Measurements from ENCODE around the gene FHIT. TPM values are rescaled to one million over a fixed set of nuclear protein-coding genes. Genes with fewer than 3 reads are reported as not detected.

FHIT gene
- total RNA-seq, 2 experiments from 2014 or later = 9.6 to 9.7 TPM

DNA sequence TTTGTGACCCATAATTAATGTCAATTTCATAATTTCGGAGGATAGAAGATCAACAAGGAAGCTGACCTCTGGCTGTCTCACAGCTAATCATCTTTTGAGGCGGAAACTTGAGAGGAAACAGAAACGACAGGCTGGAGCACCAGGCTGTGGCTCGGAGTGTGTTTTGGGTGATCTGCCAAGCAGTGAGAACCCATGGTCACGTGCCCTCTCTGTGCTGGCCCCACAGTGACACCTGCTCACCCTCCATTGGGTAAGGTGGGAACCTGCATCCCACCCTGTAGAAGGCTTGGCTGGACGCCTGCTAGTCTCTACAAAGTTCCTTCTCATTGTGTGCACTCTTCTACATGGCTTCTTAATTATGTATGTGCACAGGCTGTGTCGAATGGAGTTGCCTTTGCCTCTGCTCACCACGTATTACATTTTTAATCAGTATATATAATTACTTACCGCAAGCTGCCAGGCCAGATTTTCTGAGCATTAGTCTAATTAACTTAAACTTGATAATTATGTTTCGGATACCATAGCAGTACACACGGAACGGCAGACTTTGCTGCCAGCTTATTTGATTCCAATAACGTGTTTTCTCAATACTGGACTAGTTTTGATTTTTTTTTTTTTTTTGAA, 1482.0 kb downstream of the FHIT start:
- DNase-seq = no peak
- H3K9me3 Mint-ChIP-seq = no peaks in the 10 kb centered on the region
- H3K4me1 Mint-ChIP-seq = peaks cover 28% of the 10 kb centered on the region
- no peak overlapping the region for H3K4me3 Mint-ChIP-seq
- H3K36me3 Mint-ChIP-seq (ENCODE audit: low read depth) = no peaks in the 10 kb centered on the region
- no peak overlapping the region for H3K27ac Mint-ChIP-seq
- ChIA-PET CTCF (no interaction called here), POLR2A (no interaction called here)
- no peaks in the 10 kb centered on the region for H3K27me3 Mint-ChIP-seq

DNA sequence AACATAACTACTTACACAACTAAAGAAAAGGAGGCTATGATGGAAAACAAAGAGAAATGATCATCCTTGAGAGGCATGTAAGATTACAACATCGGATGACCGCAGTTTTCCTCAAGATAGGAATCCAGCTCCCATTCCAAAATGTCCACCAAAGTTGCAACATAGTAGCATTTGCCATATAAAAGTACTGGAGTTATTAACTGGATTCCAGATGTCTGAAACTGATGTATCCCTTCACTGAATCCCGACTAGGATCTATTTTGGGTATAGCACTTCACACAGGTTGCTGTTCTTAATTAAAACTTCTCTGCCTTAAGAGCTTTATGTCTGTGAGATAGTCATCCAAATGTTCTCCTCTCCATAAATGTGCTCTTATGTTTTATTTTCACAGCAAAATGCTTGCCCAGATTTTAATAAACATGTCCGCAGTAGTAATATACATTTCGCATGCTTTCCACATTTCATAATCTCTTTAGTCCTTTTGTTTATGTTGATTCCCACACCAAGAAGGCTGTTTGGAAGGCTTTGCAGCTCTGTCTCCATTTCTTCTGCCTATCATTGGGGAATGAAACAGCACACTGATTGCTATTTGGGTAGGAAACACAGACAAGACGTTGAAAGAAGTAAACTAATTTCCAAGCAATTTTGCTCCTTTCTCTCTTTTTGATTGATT, 1484.9 kb downstream of the FHIT start:
- no peak overlapping the region for H3K27ac Mint-ChIP-seq
- H3K9me3 Mint-ChIP-seq = no peaks in the 10 kb centered on the region
- no peak for DNase-seq
- no peaks in the 10 kb centered on the region for H3K36me3 Mint-ChIP-seq (ENCODE audit: low read depth)
- POLR2A ChIA-PET = no interaction called here
- CTCF ChIA-PET = no interaction called here
- H3K4me3 Mint-ChIP-seq = no peak overlapping the region
- H3K27me3 Mint-ChIP-seq = no peaks in the 10 kb centered on the region
- H3K4me1 Mint-ChIP-seq = peaks cover 4% of the 10 kb centered on the region

DNA sequence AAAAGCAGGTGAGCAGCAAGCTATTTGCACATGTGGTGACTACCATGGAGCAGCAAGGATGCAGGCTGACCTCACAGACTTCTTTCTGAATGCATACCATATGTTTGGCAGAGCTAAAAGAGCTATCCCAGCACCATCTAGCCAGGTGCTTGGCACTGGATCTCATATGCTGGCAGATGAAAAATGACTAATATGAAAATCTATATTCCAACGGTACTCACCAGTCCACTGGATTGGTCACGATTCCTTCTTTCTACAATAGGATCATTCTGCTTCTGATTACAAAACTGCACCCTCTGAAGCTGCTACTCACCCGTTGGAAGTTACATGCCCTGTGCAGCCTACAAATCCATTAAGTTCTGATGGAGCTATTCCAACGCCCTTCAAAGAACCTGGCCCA, 1487.1 kb downstream of the FHIT start:
- H3K4me1 Mint-ChIP-seq = peaks cover 5% of the 10 kb centered on the region
- DNase-seq = no peak
- no peak overlapping the region for H3K4me3 Mint-ChIP-seq
- CTCF ChIA-PET = interaction anchor here (0.7 kb wide), 1 partner anchor 15 kb away, joined by 3 read pairs; no protein-coding TSS in a partner anchor
- no peaks in the 10 kb centered on the region for H3K36me3 Mint-ChIP-seq (ENCODE audit: low read depth)
- no peaks in the 10 kb centered on the region for H3K9me3 Mint-ChIP-seq
- H3K27me3 Mint-ChIP-seq = no peaks in the 10 kb centered on the region
- H3K27ac Mint-ChIP-seq = no peak overlapping the region
- POLR2A ChIA-PET = no interaction called here

DNA sequence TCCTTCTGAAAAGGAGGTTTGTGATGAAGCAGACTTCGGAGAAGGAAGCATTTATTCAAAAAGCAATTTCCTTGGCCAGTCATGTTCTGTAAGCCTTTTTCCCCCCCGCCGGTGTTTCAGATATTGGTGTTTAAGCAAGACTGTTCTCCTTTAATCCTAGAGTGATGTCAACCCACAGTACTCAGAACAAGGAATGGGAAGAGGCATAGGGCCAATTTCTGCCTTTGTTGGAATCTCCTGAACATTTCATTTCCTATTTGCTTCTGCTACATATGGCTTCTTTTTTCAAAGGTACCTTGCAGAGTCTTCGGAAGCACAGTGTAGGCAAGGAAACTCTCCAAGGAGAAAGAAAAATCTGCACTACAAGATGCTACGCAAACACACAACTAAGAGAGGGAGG, 1488.3 kb downstream of the FHIT start:
- ChIA-PET POLR2A (no interaction called here), CTCF (no interaction called here)
- no peaks in the 10 kb centered on the region for H3K27me3 Mint-ChIP-seq
- H3K36me3 Mint-ChIP-seq (ENCODE audit: low read depth) = no peaks in the 10 kb centered on the region
- H3K4me1 Mint-ChIP-seq = peaks cover 9% of the 10 kb centered on the region
- no peak overlapping the region for H3K27ac Mint-ChIP-seq
- H3K9me3 Mint-ChIP-seq = no peaks in the 10 kb centered on the region
- no peak for DNase-seq
- no peak overlapping the region for H3K4me3 Mint-ChIP-seq

DNA sequence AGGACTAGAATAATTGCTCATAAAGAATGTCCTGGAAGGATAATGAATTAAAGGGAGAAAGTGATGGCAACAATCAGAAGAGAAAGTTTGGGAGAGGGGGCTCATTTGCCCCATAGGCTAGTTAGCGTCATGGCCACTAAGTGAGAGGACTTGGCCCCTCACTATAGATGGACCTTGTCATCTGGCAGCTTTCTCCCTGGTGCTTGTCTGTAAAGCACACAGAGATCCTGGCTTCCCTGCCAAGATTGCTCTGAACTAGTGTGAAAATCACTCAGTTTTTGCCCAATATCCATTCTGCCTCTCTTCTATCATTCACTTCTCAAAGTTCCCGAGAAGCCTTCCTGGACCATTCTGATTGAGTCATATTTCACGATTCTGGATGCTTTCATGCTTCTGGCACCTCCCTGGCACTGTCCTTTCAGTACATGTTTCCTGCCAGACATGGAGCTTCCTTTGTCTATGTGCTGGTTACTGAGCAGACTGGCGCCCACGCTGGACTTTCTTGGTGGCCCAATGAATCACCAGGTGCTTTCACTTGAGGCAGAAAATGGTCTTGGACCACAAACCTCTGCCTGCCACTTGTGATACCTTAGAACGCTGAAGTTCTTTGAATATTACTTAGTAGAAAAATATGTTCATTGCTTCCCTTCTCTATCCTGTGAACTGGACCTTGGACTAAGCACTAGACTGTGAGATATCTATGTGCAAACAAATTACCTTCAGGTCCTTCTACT, 1491.8 kb downstream of the FHIT start:
- ChIA-PET POLR2A (no interaction called here), CTCF (no interaction called here)
- H3K27ac Mint-ChIP-seq = no peak overlapping the region

DNA sequence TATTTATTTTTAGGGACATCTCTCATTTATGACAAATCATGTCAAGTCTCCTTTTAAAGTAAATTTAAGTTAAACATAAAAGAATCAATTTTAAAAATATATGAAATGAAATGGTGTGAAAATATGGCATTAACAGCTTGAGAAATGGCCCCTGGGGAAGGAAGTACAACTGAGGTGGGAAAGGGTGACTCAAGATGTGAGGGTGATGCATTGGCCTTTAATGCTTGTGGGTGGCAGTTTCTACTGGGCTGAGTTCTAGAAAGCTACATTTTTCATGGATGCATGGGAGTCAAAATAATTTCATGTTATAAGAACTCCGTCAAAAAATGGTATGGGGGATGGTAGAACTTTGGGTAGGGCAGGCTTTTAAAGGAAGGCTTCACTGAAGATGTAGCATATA, 1492.6 kb downstream of the FHIT start:
- no peak overlapping the region for H3K27ac Mint-ChIP-seq

More for the DNA sequence above, 1491.8 kb downstream of the FHIT start:
- no peak for DNase-seq
- Mint-ChIP-seq H3K4me3 (no peak overlapping the region), H3K27me3 (no peaks in the 10 kb centered on the region), H3K9me3 (no peaks in the 10 kb centered on the region), H3K4me1 (peaks cover 12% of the 10 kb centered on the region), H3K36me3 (ENCODE audit: low read depth) (no peaks in the 10 kb centered on the region)

DNA sequence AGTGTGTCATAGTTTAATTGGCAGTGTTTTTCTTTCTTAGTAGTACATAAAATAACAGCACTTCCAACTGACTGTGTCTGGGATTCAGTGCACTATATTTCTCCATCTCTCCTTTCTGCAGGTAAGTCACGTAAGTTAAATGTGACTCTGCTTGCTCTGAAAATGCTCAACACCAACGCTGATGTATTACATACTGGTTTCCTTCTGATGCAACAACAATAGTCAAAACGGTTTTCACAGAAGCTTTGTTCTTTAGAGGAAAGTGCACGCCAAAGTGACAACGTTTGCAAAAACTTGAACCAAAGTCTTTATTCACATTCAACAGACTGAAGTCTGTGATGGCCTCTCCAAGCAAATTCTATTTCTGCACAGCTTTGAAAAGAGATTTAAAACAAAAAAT, 1494.3 kb downstream of the FHIT start:
- Mint-ChIP-seq H3K27me3 (no peaks in the 10 kb centered on the region), H3K27ac (no peak overlapping the region), H3K36me3 (ENCODE audit: low read depth) (peaks cover 7% of the 10 kb centered on the region), H3K4me1 (peaks cover 21% of the 10 kb centered on the region), H3K4me3 (no peak overlapping the region), H3K9me3 (peaks cover 3% of the 10 kb centered on the region)
- CTCF ChIA-PET = no interaction called here
- no peak for DNase-seq
- POLR2A ChIA-PET = no interaction called here

More for the DNA sequence above, 1492.6 kb downstream of the FHIT start:
- Mint-ChIP-seq H3K27me3 (no peaks in the 10 kb centered on the region), H3K4me3 (no peak overlapping the region), H3K4me1 (peaks cover 16% of the 10 kb centered on the region), H3K36me3 (ENCODE audit: low read depth) (no peaks in the 10 kb centered on the region), H3K9me3 (no peaks in the 10 kb centered on the region)
- CTCF ChIA-PET = no interaction called here
- no peak for DNase-seq
- POLR2A ChIA-PET = no interaction called here

DNA sequence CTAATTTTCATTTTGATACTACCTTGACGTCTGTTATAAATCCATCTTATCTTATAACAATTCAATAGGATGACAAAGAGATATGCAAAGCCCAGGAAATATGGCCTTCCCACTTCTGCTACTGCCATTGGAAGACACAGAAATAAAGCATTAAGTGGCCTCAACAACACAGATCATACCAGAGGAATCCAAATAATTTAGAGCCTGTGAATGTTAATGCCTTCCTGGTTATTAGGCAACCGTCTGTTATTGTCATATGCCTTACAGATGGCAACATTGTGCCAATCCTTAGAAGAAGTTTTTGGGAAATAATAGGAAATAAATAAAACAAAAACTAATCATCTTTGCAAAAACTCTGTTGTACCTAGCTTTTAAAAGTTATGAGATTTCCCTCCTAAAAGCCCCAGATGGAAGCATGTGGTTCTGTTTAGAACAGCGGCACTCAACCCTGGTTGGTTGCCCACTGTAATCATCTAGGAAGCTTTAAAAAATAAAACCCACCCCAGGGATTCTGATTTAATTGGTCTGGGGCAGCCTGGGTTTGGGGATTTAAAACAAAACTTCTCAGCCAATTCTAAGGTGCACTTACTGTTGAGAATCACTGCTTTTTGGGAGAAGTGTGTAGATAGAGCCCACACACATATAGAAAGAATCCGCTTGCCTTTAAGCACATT, 1496.7 kb downstream of the FHIT start:
- ChIA-PET CTCF (no interaction called here), POLR2A (no interaction called here)
- no peaks in the 10 kb centered on the region for H3K27me3 Mint-ChIP-seq
- peaks cover 7% of the 10 kb centered on the region for H3K36me3 Mint-ChIP-seq (ENCODE audit: low read depth)
- DNase-seq = no peak
- H3K4me3 Mint-ChIP-seq = no peak overlapping the region
- H3K4me1 Mint-ChIP-seq = peaks cover 18% of the 10 kb centered on the region
- peaks cover 3% of the 10 kb centered on the region for H3K9me3 Mint-ChIP-seq
- no peak overlapping the region for H3K27ac Mint-ChIP-seq

DNA sequence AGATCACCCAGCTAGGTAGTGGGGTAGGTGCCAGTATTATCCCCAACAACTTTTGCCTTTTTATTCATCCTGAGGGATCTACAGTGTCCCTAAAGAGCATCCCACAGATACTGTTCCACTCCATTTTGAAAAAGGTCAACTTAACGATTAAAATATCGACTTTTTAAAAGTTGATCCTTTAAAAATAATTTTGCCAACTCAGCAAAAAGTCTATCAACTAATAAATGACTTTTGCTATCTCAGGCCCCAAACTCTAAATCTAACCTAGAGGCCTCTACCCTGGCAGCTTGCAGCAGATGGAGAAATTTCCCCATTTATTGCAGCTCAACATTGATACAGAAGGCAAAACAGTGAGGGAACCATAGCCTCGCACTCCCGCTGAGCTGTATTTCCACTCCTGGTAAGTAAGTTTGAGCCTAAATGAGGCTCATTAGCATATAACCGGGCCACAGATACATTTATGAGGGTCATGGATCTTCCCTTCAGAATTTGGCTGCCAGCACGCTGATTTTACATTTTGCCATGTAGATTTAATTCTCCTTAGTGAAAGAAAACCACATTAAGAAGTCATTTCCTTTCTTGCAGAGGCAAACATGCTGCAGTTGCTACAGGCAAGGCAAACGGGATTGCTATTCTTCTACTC, 1497.3 kb downstream of the FHIT start:
- H3K4me1 Mint-ChIP-seq = peaks cover 16% of the 10 kb centered on the region
- H3K27me3 Mint-ChIP-seq = no peaks in the 10 kb centered on the region
- DNase-seq = no peak
- peaks cover 3% of the 10 kb centered on the region for H3K9me3 Mint-ChIP-seq
- no peak overlapping the region for H3K4me3 Mint-ChIP-seq
- peaks cover 7% of the 10 kb centered on the region for H3K36me3 Mint-ChIP-seq (ENCODE audit: low read depth)
- ChIA-PET CTCF (interaction anchor here (0.7 kb wide), 1 partner anchor 441 kb away, joined by 3 read pairs; no protein-coding TSS in a partner anchor), POLR2A (no interaction called here)
- no peak overlapping the region for H3K27ac Mint-ChIP-seq

DNA sequence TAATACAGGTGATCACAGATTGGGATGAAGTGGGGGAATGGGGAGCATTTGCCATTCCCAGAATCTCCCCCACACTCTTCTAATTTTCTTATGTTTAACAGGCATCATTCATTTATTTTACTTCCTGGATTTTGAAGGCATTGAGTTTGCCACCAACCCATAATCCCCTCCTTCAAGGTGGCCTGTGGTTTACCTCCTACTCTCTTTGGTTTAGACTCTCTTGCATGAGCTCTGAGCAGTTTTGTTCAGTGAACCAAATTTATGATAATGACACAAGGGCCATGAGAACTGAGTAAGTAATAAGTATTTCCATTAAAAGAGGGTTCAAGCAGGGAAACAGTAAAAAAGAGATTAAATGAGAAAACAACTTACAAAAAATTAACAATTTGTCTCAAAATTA, 1498.3 kb downstream of the FHIT start:
- Mint-ChIP-seq H3K27ac (no peak overlapping the region), H3K36me3 (ENCODE audit: low read depth) (peaks cover 14% of the 10 kb centered on the region), H3K4me3 (no peak overlapping the region), H3K27me3 (no peaks in the 10 kb centered on the region), H3K9me3 (peaks cover 3% of the 10 kb centered on the region), H3K4me1 (peaks cover 13% of the 10 kb centered on the region)
- no peak for DNase-seq
- ChIA-PET CTCF (no interaction called here), POLR2A (no interaction called here)

DNA sequence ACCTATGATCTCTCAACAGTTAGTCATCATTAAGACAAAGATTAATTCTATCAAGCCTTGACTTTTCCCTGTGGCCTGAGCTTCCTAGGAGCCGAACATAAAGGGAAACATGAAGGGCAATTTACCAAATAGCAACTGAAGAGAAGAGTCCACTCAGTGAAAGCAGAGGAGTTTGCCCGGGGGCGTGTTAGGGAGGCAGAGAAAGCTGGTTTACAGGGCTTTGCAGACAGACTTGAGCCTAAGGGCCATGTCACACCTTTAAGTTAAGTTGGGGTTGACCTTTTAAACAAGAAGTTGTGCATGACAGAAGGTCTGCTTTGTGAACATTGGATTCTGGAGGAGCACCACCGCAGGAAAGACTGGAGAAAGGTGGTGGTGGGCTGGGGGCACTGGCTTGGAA, 1499.6 kb downstream of the FHIT start:
- DNase-seq = no peak
- Mint-ChIP-seq H3K4me3 (no peak overlapping the region), H3K27me3 (no peaks in the 10 kb centered on the region), H3K36me3 (ENCODE audit: low read depth) (peaks cover 14% of the 10 kb centered on the region), H3K27ac (no peak overlapping the region), H3K9me3 (peaks cover 3% of the 10 kb centered on the region), H3K4me1 (peaks cover 11% of the 10 kb centered on the region)
- ChIA-PET POLR2A (no interaction called here), CTCF (no interaction called here)

DNA sequence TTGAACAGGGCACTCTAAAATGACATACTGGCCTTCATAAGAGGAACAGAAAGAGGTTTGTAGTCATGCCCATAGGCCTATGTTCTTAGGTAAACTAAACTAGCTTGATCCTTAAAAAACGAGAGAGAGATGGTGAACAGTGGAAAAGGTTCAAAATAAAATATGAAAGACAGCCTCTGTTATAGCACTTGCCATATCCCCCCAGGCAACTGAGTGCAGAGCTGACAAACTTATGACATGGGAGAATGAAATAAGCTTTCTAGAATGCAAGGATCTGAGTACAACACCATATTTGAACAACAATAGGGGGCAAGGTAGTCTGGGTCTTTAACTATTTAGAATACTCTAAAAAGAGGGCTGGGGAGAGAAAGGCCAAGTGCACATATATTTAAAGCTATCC, 1500.9 kb downstream of the FHIT start:
- ChIA-PET CTCF (no interaction called here), POLR2A (no interaction called here)
- no peak overlapping the region for H3K4me3 Mint-ChIP-seq

DNA sequence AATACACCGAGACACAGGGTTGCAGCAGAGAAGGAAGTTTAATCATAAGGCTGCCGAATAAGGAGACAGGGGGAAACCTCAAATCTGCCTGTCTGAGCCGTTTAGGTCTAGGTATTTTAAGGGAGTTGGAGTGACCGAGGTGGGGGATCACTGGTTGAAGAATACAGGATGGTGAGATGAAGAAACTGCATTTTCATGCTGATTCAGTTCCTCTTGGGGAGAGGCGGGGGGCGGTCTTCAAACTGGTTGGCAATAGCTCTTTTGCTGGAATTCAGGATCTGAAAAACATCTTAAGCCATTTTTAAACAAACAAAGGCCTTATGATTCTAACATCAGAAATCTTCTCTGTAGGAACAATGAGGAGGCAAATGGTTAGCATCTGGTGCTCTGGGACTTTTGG, 1502.0 kb downstream of the FHIT start:
- Mint-ChIP-seq H3K4me3 (no peak overlapping the region), H3K27ac (no peak overlapping the region), H3K9me3 (peaks cover 3% of the 10 kb centered on the region), H3K36me3 (ENCODE audit: low read depth) (peaks cover 14% of the 10 kb centered on the region), H3K4me1 (peaks cover 9% of the 10 kb centered on the region), H3K27me3 (no peaks in the 10 kb centered on the region)
- ChIA-PET CTCF (interaction anchor here (0.9 kb wide), 1 partner anchor 15 kb away, joined by 3 read pairs; no protein-coding TSS in a partner anchor), POLR2A (no interaction called here)
- DNase-seq = no peak

More for the DNA sequence above, 1500.9 kb downstream of the FHIT start:
- no peaks in the 10 kb centered on the region for H3K27me3 Mint-ChIP-seq
- peaks cover 11% of the 10 kb centered on the region for H3K4me1 Mint-ChIP-seq
- H3K36me3 Mint-ChIP-seq (ENCODE audit: low read depth) = peaks cover 14% of the 10 kb centered on the region
- peaks cover 3% of the 10 kb centered on the region for H3K9me3 Mint-ChIP-seq
- no peak for DNase-seq
- no peak overlapping the region for H3K27ac Mint-ChIP-seq
